Endothelial cell of umbilical vein (primary cell): ENCODE data around the gene POU2AF1. TPM values are rescaled to one million over a fixed set of nuclear protein-coding genes. Genes with fewer than 3 reads are reported as not detected.

Source experiments
- BruUV-seq: library from RNA; stranded (reverse); fragments of 400-500 nt; replicated peaks from 2 replicates; lab custom pipeline; 2021; lab: Mats Ljungman, UMichigan
- CTCF ChIA-PET: fragments of 300-600, 350-600 bp; sonication (Branson Sonifier 250); formaldehyde crosslinking; loops from one replicate; lab custom pipeline; 2021; ENCODE audit warnings: antibody characterized with exemption, inconsistent platforms; lab: Charles Lee
- POLR2A ChIA-PET: fragments of 300-600, 350-600 bp; sonication (Branson Sonifier 250); formaldehyde crosslinking; loops from one replicate; lab custom pipeline; 2021; ENCODE audit warnings: antibody characterized with exemption, inconsistent platforms; lab: Charles Lee
- DNase-seq: peaks from one replicate; pipeline ENCODE4 v3.0.0-alpha.2; 2011; ENCODE audit warnings: low read depth, low spot score
- FAIRE-seq: peaks from 2 replicates; lab custom pipeline; 2011; peaks lifted over from hg19 to GRCh38; lab: Jason Lieb, UNC
- H2AFZ ChIP-seq: 2 replicates; pipeline ENCODE4 v1.6.0; 2012; ENCODE audit warnings: low read depth, low read length, control low read depth, inconsistent platforms
- H3K27ac ChIP-seq: 2 replicates; pipeline ENCODE4 v1.5.1; 2011; ENCODE audit warnings: low read depth, mild to moderate bottlenecking, control low read depth, low read length, moderate library complexity; ENCODE audit not compliant: insufficient read depth
- H3K27me3 ChIP-seq, 2 experiments: 2 replicates each; pipeline versions ENCODE4 v1.6.0 to v1.6.1; 2011; ENCODE audit warnings: low read length in 2 of 2, mixed read lengths in 1 of 2; ENCODE audit not compliant: control insufficient read depth in 2 of 2, insufficient read depth in 2 of 2
- H3K36me3 ChIP-seq, 2 experiments: 2 replicates in 1 of 2; 3 replicates in 1 of 2; pipeline ENCODE4 v1.5.1; 2011; ENCODE audit warnings: low read length in 2 of 2, mild to moderate bottlenecking in 1 of 2, moderate library complexity in 1 of 2; ENCODE audit not compliant: control insufficient read depth in 2 of 2, insufficient read depth in 2 of 2; ENCODE audit errors: extremely low read depth in 1 of 2
- H3K4me1 ChIP-seq: 3 replicates; pipeline ENCODE4 v1.5.1; 2011; ENCODE audit warnings: mild to moderate bottlenecking, low read length; ENCODE audit not compliant: control insufficient read depth, insufficient read depth; ENCODE audit errors: extremely low read depth
- H3K4me2 ChIP-seq: 2 replicates; pipeline ENCODE4 v1.6.1; 2011; ENCODE audit warnings: low read length, control low read depth, mixed read lengths; ENCODE audit not compliant: insufficient read depth
- H3K4me3 ChIP-seq, 3 experiments: fragments of 200-600 bp in 1 of 3; sonication (generic), shearing (Covaris generic) in 1 of 3; replicated peaks in 1 of 3; 2 replicates each; pipeline ENCODE4 v1.5.1; 2011 to 2016; ENCODE audit warnings: control low read depth in 3 of 3, low read length in 3 of 3, mild to moderate bottlenecking in 2 of 3, inconsistent platforms in 1 of 3, low read depth in 1 of 3, moderate library complexity in 1 of 3; ENCODE audit not compliant: insufficient read depth in 1 of 3
- H3K79me2 ChIP-seq: 2 replicates; pipeline ENCODE4 v1.6.0; 2012; ENCODE audit warnings: low read length, inconsistent platforms; ENCODE audit not compliant: control insufficient read depth, insufficient read depth
- H3K9ac ChIP-seq: replicated peaks from 2 replicates; pipeline ENCODE3; 2011; ENCODE audit warnings: low read length, control low read depth; ENCODE audit not compliant: insufficient read depth; ENCODE audit errors: extremely low read depth
- H3K9me1 ChIP-seq: replicated peaks from 3 replicates; pipeline ENCODE4 v1.6.0; 2011; ENCODE audit warnings: mild to moderate bottlenecking, low read length; ENCODE audit not compliant: control insufficient read depth, insufficient read depth; ENCODE audit errors: extremely low read depth
- H3K9me3 ChIP-seq: replicated peaks from 2 replicates; pipeline ENCODE4 v1.5.1; 2012; ENCODE audit warnings: low read length, inconsistent platforms; ENCODE audit not compliant: control insufficient read depth, insufficient read depth
- H4K20me1 ChIP-seq: replicated peaks from 2 replicates; pipeline ENCODE3; 2011; ENCODE audit warnings: mild to moderate bottlenecking, low read length; ENCODE audit not compliant: control insufficient read depth, insufficient read depth; ENCODE audit errors: extremely low read depth
- CTCF ChIP-seq, 2 donors: IDR thresholded peaks; 1 replicate in 1 of 2; 2 replicates in 1 of 2; pipeline ENCODE4 v1.5.1; 2011; ENCODE audit warnings: low read length in 2 of 2, mild to moderate bottlenecking in 2 of 2, moderate library complexity in 2 of 2, control low read depth in 1 of 2, inconsistent platforms in 1 of 2, low read depth in 1 of 2; ENCODE audit not compliant: insufficient read depth in 1 of 2; ENCODE audit errors: extremely low read depth in 1 of 2
- EZH2 ChIP-seq: IDR thresholded peaks from 2 replicates; pipeline ENCODE4 v1.6.1; 2012; ENCODE audit warnings: borderline replicate concordance, low read depth, mild to moderate bottlenecking, moderate library complexity, low read length, inconsistent platforms; ENCODE audit not compliant: severe bottlenecking
- FOS ChIP-seq: IDR thresholded peaks from 2 replicates; pipeline ENCODE4 v1.6.1; 2011; ENCODE audit warnings: mild to moderate bottlenecking, low read length, moderate library complexity, borderline replicate concordance; ENCODE audit not compliant: insufficient read depth
- GATA2 ChIP-seq: IDR thresholded peaks from 2 replicates; pipeline ENCODE4 v1.7.0; 2011; ENCODE audit warnings: low read depth, mild to moderate bottlenecking, moderate library complexity, mixed read lengths, low read length; ENCODE audit not compliant: insufficient read length, insufficient read depth
- JUN ChIP-seq: IDR thresholded peaks from 2 replicates; pipeline ENCODE4 v1.6.1; 2011; ENCODE audit warnings: borderline replicate concordance, low read depth; ENCODE audit not compliant: insufficient read length, insufficient read depth
- MAX ChIP-seq: IDR thresholded peaks from 2 replicates; pipeline ENCODE4 v1.6.1; 2011; ENCODE audit not compliant: insufficient read depth, insufficient read length
- MYC ChIP-seq: IDR thresholded peaks from one replicate; pipeline ENCODE4 v1.6.1; 2011; ENCODE audit warnings: mild to moderate bottlenecking, low read depth, low read length
- POLR2A ChIP-seq: IDR thresholded peaks from 2 replicates; pipeline ENCODE4 v1.6.1; 2012; ENCODE audit warnings: low read depth, mild to moderate bottlenecking, control low read depth, low read length
- POLR2AphosphoS5 ChIP-seq: IDR thresholded peaks from 2 replicates; pipeline ENCODE4 v1.6.1; 2012; ENCODE audit warnings: low read depth, mild to moderate bottlenecking, control low read depth, low read length, moderate library complexity; ENCODE audit not compliant: insufficient read depth
- dilution Hi-C: fragments of 300-500 bp; cut with MboI; formaldehyde crosslinking; loops from one replicate; pipeline ENCODE4 v1.15.0; 2019; ENCODE audit warnings: low sequenced_read_pairs; ENCODE audit not compliant: extremely low pct_ligation_motif_present
- intact Hi-C: fragments of 100-400 bp; cut with micrococcal nuclease; formaldehyde crosslinking; loops from one replicate; pipeline ENCODE4 v1.10.0; 2022
- polyA plus RNA-seq, 4 experiments: library from polyadenylated mRNA; depleted of rRNA in 3 of 4; stranded (reverse) in 3 of 4; unstranded in 1 of 4; fragments of >200 nt; gene quantifications; 2 replicates each; pipeline versions ENCODE4 v1.2.1 to v1.2.3, GENCODE V29; 2011 to 2012; ENCODE audit warnings: missing spikeins in 1 of 4
- total RNA-seq: library from RNA; stranded (reverse); gene quantifications from 2 replicates; pipeline ENCODE4 v1.2.3, GENCODE V29; 2021

Gene POU2AF1
- total and polyA plus RNA-seq, 2 donors (not counting 3 experiments of a cell fraction or from before 2014, with no cell fraction given): not detected

GRCh38 chr11:111397034-111397433, 18.0 kb upstream of the POU2AF1 start:
- Histone ChIP-seq H3K4me1 (no peaks in the 10 kb centered on the region), H3K9me3 (no peaks in the 10 kb centered on the region), H3K27me3 (no peaks in the 10 kb centered on the region), H3K9me1 (no peaks in the 10 kb centered on the region), H2AFZ (no peak overlapping the region), H4K20me1 (no peaks in the 10 kb centered on the region), H3K4me3 (no peak overlapping the region), H3K4me2 (no peak overlapping the region), H3K36me3 (no peaks in the 10 kb centered on the region), H3K9ac (no peak overlapping the region), H3K79me2 (no peaks in the 10 kb centered on the region), H3K27ac (no peak overlapping the region)
- dilution Hi-C loops: no loop called here
- no TSS peak for BruUV-seq
- DNase-seq: no peak
- no peak for FAIRE-seq
- intact Hi-C loops: no loop called here
- POLR2A ChIA-PET: no interaction called here
- CTCF ChIA-PET: no interaction called here
- TF ChIP-seq CTCF (IDR thresholded peaks at IDR 0.05; ENCODE audit: extremely low read depth in 1 of 2, insufficient read depth in 1 of 2, low read depth in 1 of 2, low read length in 2 of 2) (no peak), MYC (no peak), POLR2AphosphoS5 (no peak), POLR2A (no peak), MAX (no peak), JUN (no peak), FOS (no peak), GATA2 (no peak), EZH2 (no peak)
